PC-9 (cell line): ENCODE results near the gene CGN.

ENCODE experiments used
- CTCF ChIP-seq: fragments of 200-600 bp; sonication (generic); conservative IDR thresholded peaks from 2 replicates; pipeline ENCODE4 v1.6.1; 2017; ENCODE audit warnings: mixed run types, antibody characterized with exemption, mild to moderate bottlenecking, moderate library complexity
- EZH2 ChIP-seq: fragments of 200-600 bp; sonication (generic); IDR thresholded peaks from 2 replicates; pipeline ENCODE4 v1.8.0; 2017; ENCODE audit warnings: antibody characterized with exemption, low read depth

DNA sequence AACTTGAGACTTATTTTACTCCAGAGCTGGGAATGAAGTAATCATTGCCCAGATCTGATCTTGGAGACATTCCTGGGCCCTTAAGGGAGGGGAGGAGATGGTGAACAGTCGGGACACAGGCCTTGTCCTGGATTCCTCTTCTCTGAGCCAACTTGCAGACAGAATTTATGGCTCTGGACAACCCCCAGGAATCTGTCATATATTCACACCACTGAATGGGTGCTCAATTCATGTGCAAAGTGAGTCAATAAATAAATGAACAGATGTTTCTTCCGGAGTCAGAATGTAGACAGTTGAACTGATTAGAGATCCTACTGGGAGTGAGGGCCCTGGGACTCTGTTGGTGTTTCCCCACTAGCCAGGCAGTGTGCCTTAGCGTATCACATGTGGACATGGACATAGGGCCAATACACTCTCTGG lies 31.5 kb downstream of the CGN start:
- TF ChIP-seq CTCF (no peak), EZH2 (no peak)
